Fibroblast of skin of scalp (primary cell): Measurements from ENCODE around the gene ACAD9.
"Not testable (repeated sequence)": the region's sequence is repeated elsewhere in the genome, so short reads cannot be mapped to it uniquely, and the experiment has no call there.

ENCODE experiments used
- DNase-seq: peaks from one replicate; pipeline ENCODE4 v3.0.0-alpha.2; 2013

The ACAD9 gene

DNA sequence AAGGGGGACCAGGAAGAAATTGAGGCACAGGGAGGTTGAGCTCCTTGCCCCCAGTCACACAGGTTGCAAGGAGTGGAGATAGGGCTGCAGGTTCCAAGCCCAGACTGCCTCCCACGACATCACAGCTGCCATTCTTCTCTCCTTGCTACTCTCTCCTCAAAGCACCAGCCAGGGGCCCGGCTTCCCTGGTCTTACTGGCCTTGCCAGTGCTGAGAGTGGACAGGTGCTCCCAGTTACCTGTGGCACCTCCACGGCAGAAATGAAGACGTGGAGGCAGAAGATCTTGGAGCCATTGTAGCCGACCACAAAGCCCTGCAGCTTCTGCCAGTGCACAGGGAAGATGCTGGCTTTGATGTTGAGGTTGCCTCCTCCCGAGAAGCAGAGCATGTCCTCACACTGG is 17.9 kb upstream of the ACAD9 start:
- DNase-seq: no peak

DNA sequence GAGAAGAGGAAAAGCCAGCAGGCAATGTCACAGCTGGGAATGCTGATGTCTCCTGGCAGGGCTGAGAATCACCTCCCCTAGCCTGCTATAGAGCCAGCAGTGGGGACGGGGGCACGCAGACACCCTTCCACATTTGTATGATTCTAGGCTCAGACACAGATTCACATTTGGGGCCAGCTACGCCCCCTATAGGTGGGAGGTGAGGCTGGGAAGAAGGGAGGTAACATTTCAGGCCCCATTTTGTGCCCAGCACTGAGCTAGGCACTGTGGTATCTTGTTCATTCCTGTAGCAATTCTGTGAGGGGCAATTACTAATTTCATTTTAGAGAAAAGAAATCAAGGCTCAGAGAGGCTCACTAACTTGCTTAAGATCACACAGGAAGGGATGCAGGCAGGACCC is 15.9 kb upstream of the ACAD9 start:
- DNase-seq: no peak

DNA sequence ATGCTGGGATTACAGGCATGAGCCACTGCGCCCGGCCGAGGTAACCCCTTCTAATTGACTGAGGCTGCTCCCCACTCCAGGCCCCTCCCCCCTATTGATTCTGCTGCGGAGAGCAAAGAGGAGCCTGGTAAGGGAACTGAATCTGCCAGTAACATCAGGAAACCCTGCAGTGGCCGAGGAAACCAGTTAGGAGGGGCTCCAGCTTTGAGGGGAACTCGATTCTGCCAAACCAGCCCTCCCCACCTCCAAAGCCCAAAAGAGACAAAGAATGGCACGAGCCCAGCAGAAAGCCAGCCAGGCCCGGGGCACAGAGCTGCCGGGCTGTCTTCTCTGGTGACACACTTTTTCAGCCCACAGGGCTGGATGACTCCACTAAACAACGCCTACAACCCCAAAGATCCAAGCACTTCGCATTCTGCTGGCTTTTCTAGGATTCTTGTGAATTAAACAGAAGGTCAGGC is 15.0 kb upstream of the ACAD9 start:
- DNase-seq: no peak

DNA sequence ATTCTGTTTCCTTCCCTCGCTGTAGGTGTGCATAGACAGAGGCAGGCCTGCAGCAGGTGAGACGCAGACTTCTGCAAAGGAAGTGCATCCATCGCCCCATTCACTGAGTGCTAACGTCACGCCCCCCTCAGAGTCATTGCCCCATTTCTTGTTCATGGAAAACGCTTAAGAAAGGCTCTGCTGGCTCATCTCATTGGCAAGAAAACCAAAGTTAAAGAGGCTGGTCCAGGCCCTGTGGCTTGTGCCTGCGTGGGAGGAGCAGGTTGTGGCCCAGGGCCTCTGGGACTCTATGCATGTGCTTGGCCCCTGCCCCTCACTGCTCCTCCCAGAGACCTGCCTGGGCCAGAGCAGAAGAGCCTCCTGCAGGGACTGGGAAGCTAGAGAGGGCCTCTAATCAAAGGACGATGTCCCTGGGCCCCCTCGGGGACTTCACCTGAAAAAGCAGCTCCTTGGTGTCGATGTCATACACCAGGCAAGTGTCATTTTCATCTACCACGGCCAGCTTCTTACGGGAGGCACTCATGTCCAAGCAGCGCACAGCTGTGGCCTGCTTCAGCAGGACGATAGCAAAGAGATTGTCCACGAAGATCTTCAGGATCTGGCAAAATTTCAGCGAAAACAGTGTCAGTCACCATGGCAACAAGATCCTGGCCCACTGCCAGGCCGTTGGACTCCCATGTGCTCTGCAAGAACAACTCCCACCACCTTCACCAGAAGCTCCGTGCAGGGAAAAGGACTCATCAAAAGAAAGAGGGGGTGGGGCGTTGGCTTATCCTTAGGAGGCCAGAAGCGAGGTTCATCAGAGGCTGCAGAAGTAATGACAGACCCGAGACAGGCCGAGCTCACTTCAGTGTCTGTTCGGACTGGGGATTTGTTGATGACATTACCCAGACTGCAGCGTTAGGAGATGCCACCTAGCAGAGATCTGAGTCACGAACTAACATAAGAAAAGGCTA is 14.3 kb upstream of the ACAD9 start:
- not testable (repeated sequence) for DNase-seq

DNA sequence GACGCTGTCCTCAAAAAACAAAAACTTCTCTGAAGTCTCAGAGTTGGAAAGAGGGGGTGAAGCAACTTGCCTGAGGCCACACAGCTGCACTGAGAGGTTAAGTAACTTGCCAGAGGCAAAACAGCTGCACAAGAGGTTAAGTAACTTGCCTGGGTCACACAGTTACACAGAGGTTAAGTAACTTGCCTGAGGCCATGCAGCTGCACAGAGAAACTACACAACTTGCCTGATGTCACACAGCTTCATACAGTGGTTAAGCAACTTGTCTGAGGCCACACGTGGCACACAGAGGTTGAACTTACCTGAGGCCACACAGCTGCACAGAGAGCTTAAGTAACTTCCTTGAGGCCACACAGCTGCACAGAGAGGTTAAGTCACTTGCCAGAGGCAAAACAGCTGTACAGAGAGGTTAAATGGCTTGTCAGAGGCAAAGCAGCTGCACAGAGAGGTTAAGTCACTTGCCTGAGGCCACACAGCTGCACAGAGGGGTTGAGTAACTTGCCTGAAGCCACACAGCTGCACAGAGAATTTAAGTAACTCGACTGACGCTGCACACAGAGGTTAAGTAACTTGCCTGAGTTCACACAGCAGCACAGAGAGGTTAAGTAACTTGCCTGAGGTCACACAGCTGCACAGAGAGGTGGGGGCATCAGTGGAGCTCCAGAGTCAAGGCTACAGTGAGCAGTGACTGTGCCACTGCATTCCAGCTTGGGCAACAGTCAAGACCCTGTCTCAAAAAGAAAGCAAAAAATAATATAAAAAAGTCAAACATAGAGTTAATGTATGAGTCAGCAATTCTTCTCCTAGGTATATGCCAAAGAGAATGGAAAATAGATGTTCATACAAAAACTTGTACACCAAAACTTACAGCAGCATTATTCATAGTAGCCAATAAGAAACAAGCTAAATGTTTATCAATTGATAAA is 12.0 kb upstream of the ACAD9 start:
- no peak for DNase-seq

DNA sequence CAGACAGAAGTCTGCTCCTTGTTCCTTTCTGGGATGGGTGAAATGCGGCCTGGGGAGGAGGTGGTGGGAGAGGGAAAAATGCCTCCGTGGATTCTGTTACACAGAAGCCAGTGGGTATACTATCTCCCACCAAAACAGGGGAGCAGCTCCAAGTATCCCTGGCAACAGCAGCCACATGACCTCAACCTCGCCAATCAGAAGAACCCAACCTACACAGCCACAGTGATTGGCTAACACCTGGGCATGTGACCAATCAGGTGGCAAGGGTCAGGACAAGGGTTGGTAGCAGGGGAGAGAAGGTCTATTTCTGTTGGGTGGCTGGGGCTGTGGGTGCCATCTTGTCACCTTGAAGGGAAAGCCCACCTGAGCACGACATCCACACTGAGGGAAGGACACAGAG is 9.1 kb upstream of the ACAD9 start:
- no peak for DNase-seq

DNA sequence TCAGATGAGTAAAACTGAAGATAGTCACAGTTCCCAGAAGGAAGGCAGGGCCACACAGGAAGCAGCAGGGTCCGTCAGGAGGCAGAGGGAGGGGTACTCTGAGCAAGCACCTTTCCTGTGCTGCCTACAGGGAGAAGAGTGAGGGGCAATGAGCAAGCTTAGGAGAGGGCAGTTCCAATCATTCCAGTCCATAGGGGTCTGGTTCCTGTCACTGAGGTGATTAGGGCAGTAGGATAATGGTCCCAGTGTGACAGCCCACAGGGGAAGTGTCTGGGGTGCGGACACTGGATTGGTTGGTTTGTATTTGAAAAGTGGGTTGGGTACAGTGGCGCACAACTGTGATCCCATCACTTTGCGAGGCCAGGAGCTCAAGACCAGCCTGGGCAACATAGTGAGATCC is 7.1 kb upstream of the ACAD9 start:
- DNase-seq: no peak

DNA sequence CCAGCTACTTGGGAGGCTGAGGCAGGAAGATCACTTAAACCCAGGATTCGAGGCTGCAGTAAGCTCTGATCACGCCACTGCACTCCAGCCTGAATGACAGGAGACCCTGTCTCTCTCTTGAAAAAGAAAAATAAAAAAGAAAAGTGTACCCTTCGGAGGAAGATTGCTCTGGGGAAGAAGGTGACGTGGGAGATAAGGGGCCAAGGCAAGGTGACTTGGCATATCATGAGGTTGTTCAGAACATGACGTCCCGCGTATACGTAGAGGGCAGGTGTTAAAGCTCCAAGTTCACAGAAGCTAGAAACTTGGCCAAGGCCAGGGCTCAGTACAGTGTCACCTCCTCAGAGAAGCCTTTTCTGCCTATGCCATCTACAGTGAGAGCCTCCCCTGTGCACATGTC is 6.7 kb upstream of the ACAD9 start:
- no peak for DNase-seq

DNA sequence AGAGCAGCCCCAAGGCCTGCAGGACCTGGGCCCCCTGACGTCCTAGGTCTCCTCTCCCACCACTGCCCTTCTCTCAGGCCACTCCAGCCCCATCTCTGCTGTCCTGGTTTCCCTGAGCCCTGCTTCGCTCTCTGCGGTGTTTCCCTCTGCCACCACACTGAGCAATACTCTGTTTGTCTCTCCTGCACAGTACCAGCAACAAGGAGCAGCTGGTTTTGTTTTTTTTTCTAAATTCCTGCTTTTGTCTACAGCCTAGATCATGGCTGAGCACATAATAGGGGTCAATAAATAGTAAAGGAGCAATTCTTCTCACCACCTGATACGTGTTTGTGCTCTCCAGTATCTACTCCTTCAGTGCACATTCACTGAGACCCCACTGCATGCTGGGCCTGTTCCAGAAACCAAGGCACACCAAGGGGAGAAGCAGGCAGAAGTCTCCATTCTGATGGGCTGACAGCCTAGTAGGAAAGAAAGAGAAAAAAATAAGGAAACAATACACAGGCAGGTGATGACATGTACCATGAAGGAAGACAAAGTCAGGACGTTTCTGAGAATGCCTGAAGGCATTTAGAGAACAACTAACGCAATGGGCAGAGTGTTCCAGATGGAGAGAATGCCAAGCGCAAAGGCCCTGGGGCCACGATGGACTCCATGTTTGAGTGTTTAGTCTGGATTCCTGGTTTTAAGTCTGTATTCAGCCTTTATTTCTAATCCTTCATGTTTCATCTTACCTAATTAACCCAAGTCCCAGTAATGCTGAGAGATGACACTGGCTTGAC is 6.0 kb upstream of the ACAD9 start:
- DNase-seq: no peak

DNA sequence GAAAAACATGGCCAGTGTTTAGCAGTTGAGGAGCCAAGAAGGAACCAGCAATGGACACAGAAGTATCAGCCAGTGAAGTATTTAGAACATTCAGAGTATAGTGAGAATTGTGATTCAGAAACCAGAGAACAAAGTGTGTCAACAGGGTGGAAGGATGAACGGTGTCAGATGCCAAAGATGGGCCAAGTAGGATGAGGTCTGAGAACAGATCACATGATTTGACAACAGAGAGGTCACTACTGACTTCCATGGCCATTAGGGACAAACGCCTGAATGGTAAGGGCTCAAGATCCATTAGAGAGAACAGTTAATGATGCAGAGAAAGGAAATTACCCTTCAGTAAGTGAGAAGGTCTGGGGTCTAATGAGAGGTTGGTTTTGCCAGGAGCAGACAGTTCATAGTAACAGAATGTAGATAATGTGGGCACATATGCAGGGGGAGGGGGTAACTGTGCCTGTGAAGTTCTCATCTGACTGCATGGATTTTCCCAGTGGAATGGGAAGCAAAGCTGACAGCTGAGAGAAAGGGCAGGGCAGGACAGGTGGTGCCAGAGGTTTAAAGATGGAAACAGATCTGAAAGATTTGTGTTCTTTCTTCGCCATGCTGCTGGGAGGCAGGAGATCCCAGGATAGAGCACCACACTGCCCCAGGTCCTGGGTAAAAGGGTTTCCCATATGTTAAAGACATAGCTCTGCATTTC is 4.8 kb upstream of the ACAD9 start:
- DNase-seq: no peak

DNA sequence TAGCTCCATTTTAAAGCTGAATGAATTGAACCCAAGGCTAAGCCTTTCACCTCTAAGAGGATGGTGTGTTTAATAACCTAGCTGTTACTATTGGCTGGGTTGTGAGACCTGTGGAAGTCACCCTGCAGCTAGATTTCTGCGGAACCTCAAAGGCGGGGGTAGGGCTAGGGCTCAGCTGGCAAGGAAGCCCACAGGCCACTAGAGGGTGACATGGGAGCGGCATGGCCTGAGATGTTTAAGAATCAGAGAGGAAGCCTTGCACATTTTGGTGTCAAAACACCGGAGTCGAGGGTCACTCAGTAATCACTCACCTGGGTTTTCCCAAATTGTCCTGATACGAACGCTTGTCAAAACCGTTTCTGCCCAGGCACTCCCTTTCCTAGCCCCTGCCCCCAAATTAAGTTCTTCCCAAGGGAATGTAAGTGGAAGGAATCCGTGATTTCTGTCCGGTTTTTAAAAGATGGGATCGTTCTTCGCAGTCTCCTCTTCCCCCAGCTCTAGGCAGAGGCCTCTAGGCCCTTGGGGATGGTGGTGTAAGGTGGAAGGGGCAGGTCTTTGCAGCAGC is 3.8 kb upstream of the ACAD9 start:
- peak; percentile 33 for DNase-seq

DNA sequence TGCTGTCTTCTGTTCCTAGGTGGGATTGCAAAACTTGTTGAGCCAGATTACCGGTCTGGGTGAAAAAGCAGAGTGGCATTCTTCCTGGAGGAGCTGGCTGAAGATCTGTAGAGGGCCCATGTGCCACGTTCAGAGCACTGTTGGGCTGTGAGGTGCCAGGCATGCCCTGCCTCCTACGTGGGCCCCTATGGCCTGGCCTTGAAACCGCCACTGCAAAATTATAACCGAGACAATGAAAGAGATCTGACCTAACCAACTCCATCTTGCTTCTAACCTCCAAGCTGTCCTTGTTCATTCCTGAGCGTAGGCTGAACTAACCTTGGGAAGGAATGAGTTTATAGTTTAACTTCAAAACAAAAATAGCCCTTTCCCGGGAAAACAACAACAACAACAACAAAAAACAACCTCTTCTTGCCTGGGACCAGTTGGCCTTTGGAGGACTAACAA is 1.4 kb upstream of the ACAD9 start:
- no peak for DNase-seq

DNA sequence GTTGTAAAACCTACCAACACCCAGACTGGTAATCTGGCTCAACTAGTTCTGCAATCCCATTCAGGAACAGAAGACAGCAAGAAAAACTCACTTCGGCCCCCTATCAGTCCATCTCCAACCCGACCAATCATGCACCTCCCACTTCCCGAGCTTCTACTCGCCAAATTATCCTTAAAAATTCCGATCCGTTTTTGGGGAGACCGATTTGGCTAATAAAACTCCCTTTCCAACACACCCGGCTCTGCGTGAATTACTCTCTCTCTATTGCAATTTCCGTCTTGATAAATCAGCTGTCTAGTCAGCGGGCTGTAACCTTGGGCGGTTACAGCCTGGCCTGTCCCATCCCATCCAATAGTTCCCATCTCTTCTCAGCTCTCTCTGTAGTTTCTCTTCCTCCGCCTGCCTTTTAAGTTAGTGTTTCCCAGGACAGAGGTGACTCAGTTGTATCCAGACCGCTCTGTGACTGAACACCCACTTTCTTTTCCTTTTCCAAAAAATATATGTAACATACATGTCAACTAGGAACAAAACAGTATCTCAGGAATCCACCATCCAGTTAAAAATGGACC is 780 bp upstream of the ACAD9 start:
- DNase-seq: peak; percentile 50

DNA sequence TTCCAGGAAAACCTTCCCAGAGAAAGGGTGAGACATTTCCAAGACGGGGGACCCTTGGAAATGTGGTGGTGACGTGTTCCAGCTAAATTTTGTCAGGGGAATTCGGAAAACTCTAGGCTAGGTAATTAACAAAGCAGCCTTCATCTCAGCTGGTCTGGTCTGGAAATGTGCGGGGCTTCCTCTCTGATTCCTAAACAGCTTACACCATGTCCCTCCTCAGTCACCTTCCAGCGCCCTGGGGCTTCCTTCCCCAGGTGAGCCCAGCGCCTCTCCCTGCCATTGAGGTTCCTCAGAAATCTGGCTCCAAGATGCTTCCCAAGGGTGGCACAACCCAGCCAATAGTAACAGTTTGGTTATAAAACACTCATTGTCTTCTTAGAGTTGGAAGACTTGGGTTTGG is 571 bp downstream of the ACAD9 start:
- DNase-seq: no peak

DNA sequence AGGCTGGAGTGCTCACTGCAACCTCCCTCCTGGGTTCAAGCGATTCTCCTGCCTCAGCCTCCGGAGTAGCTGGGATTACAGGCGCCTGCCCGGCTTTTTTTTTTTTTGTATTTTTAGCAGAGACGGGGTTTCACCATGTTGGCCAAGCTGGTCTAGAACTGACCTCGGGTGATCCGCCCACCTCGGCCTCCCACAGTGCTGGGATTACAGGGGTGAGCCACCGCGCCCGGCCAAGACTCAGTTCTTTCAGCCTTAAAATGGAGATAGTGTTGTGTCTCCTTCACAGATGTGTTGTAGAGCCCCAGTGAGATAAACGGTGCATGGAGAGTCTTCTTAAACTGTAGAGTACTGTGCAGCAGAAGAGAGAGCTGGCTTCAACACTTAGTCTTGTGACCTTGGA is 1.0 kb downstream of the ACAD9 start:
- DNase-seq: not testable (repeated sequence)

DNA sequence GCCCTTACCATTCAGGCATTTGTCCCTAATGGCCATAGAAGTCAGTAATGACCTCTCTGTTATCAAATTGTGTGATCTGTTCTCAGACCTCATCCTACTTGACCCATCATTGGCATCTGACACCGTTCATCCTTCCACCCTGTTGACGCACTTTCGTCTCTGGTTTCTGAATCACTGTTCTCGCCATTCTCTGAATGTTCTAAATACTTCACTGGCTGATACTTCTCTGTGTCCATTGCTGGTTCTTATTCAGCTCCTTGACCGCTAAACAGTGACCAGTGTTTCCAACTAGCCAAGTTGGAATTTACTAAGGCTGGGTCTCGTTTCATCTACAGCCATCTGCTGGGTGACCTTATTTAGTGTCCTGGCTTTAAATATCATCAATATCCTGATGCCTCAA is 2.2 kb downstream of the ACAD9 start:
- no peak for DNase-seq

DNA sequence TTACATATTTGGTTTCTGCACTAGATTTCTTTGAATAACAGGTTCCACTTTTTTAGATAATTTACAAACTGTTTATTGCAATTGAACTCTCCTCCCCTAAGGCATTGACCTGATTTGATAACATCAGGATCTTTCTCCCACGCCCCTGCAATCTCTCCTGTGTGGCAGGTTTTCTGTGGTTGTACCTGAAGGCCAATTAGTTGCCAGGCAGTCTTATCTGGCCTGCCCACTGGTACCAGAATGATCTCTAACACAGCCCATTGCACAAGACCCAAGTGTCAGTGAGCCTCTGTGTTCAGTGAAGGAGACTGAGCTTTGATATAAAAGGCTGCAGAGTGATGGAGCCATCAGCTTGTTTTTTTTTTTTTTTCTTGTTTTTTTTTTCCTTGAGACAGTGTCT is 3.3 kb downstream of the ACAD9 start:
- DNase-seq: no peak

DNA sequence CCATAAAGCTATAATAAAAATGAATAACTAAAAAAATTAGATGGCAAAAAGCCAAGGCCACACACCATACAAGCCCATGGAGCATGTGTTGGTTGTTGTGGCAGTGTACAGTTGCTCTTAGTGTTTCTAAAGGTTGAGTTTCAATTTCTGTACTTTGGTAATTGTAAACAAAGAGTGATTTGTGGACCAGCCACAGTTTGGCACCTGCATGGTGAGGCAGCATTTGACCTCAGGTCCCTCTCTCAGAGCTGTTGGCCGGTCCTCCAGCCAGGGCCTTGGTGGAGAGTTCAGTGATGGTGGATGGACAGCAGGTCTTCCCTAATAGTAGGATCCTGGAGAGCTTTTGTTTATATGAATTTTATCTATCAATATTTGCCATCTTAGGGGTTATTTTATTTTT is 5.6 kb downstream of the ACAD9 start:
- DNase-seq: no peak

DNA sequence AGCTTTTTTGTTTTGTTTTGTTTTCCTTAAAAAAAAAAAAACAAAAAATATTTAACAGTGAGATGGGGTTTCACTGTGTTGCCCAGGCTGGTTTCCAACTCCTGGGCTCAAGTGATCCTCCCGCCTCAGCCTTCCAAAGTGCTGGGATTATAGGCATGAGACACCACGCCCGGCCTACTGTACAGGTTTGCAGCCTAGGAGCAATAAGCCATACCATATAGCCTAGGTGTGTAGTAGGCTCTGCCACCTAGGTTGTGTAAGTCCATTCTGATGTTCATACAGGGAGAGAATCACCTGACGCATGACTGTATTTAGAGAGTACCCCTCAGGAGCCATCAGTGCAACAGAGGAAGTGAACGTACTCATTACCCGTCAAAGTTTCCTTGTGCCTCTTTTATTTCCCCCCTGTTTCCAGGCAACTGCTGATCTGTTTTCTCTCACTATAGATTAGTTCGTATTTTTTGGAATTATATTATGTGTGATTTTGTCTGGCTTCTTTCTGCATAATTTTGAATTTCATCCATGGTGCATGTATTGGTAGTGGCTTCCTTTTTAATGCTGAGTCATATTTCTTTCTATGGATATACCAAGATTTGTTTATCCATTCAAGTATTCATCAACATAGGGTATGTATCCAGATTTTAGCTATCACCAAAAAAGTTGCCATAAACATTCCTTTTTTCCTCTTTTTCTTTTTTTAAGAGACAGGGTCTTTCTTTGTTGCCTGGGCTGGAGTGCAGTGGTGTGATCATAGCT is 9.9 kb downstream of the ACAD9 start:
- no peak for DNase-seq
